Posterior cingulate gyrus (tissue), 11 donors: Measurements from ENCODE around the gene TMEM242.

Experiments
- DNase-seq, 10 donors: peaks; one replicate each; pipeline versions ENCODE4 v3.0.0 to v3.0.0-alpha.2; 2020 to 2021; ENCODE audit warnings: mixed read lengths in 3 of 10
- intact Hi-C: fragments of 100-400 bp; cut with DNase I; formaldehyde crosslinking; loops from one replicate; pipeline ENCODE4 v1.15.1; 2023

The TMEM242 gene

GRCh38 chr6:157292202-157292601, 31.1 kb downstream of the TMEM242 start:
- no peak for DNase-seq
- intact Hi-C loops: no loop called here

GRCh38 chr6:157291356-157291755, 32.0 kb downstream of the TMEM242 start:
- DNase-seq: no peak
- intact Hi-C loops: no loop called here

GRCh38 chr6:157290797-157291196, 32.5 kb downstream of the TMEM242 start:
- intact Hi-C loops: no loop called here

GRCh38 chr6:157289764-157290163, 33.6 kb downstream of the TMEM242 start:
- intact Hi-C loops: no loop called here
- DNase-seq: peak in 1 of 10 donors; percentile 64

More at GRCh38 chr6:157290797-157291196, 32.5 kb downstream of the TMEM242 start:
- no peak for DNase-seq

GRCh38 chr6:157288575-157288974, 34.7 kb downstream of the TMEM242 start:
- intact Hi-C loops: no loop called here
- peak in 1 of 10 donors; percentile 70 for DNase-seq

- intact Hi-C loops: no loop called here
- no peak for DNase-seq
These were observed 35.4 kb downstream of the TMEM242 start for GRCh38 chr6:157287923-157288322.

- DNase-seq: no peak
- intact Hi-C loops: no loop called here
These were observed 36.0 kb downstream of the TMEM242 start for GRCh38 chr6:157287247-157287850.

GRCh38 chr6:157285422-157285779, 37.9 kb downstream of the TMEM242 start:
- DNase-seq: no peak
- intact Hi-C loops: no loop called here

GRCh38 chr6:157284738-157285421, 38.4 kb downstream of the TMEM242 start:
- no peak for DNase-seq
- intact Hi-C loops: no loop called here

- intact Hi-C loops: no loop called here
- peak in 1 of 10 donors; percentile 59 for DNase-seq
These were observed 39.2 kb downstream of the TMEM242 start for GRCh38 chr6:157283900-157284737.

GRCh38 chr6:157283330-157283898, 39.9 kb downstream of the TMEM242 start:
- DNase-seq: no peak
- intact Hi-C loops: no loop called here

- no peak for DNase-seq
- intact Hi-C loops: no loop called here
These were observed 41.0 kb downstream of the TMEM242 start for GRCh38 chr6:157282284-157282683.

- intact Hi-C loops: no loop called here
- no peak for DNase-seq
These were observed 41.7 kb downstream of the TMEM242 start for GRCh38 chr6:157281570-157281969.

GRCh38 chr6:157280947-157281346, 42.4 kb downstream of the TMEM242 start:
- no peak for DNase-seq
- intact Hi-C loops: no loop called here

GRCh38 chr6:157280157-157280556, 43.2 kb downstream of the TMEM242 start:
- intact Hi-C loops: no loop called here
- DNase-seq: no peak

GRCh38 chr6:157278171-157278570, 45.1 kb downstream of the TMEM242 start:
- peak in 3 of 10 donors; percentile 51 to 80 (median 56) for DNase-seq
- intact Hi-C loops: loop anchor here (10.0 kb wide), 1 partner anchor 233 kb away; no protein-coding TSS in a partner anchor

- intact Hi-C loops: loop anchor here (10.0 kb wide), 1 partner anchor 232 kb away; no protein-coding TSS in a partner anchor
- no peak for DNase-seq
These were observed 46.6 kb downstream of the TMEM242 start for GRCh38 chr6:157276731-157277130.

GRCh38 chr6:157276134-157276532, 47.2 kb downstream of the TMEM242 start:
- intact Hi-C loops: loop anchor here (10.0 kb wide), 1 partner anchor 231 kb away; no protein-coding TSS in a partner anchor
- DNase-seq: peak in 1 of 10 donors; percentile 35

- intact Hi-C loops: loop anchor here (5.0 to 10.0 kb wide), 2 partner anchors 37 to 230 kb away; no protein-coding TSS in a partner anchor
- DNase-seq: peak; percentile 52 to 96 (median 69)
These were observed 48.7 kb downstream of the TMEM242 start for GRCh38 chr6:157274471-157275226.
